Trophoblast cell (in vitro differentiated cells and primary cell): ENCODE data around the gene MACROD2.

ENCODE experiments used
- DNase-seq, 2 donors: peaks; one replicate each; pipeline ENCODE4 v3.0.0-alpha.2; 2016
- H2AFZ ChIP-seq: 2 replicates; pipeline ENCODE4 v1.6.1; 2013; ENCODE audit warnings: low read length, moderate library complexity, mild to moderate bottlenecking; ENCODE audit not compliant: insufficient read depth, poor library complexity
- H2AK5ac ChIP-seq: 2 replicates; pipeline ENCODE4 v1.6.1; 2013; ENCODE audit warnings: mild to moderate bottlenecking, low read length
- H2BK120ac ChIP-seq: 2 replicates; pipeline ENCODE4 v1.6.1; 2013; ENCODE audit warnings: low read length, mild to moderate bottlenecking, moderate library complexity; ENCODE audit not compliant: insufficient read depth, poor library complexity
- H2BK12ac ChIP-seq: 2 replicates; pipeline ENCODE4 v1.6.1; 2013; ENCODE audit warnings: mild to moderate bottlenecking, low read length, moderate library complexity
- H2BK5ac ChIP-seq: 2 replicates; pipeline ENCODE4 v1.6.1; 2013; ENCODE audit warnings: low read length, low read depth, moderate library complexity, mild to moderate bottlenecking; ENCODE audit not compliant: poor library complexity
- H3K14ac ChIP-seq: 2 replicates; pipeline ENCODE4 v1.6.1; 2013; ENCODE audit warnings: mild to moderate bottlenecking, low read length
- H3K18ac ChIP-seq: 2 replicates; pipeline ENCODE4 v1.6.1; 2013; ENCODE audit warnings: mild to moderate bottlenecking, low read length
- H3K23ac ChIP-seq: 2 replicates; pipeline ENCODE4 v1.6.1; 2013; ENCODE audit warnings: low read length
- H3K27ac ChIP-seq: 2 replicates; pipeline ENCODE4 v1.5.1; 2013; ENCODE audit warnings: low read depth, mild to moderate bottlenecking, inconsistent platforms, low read length, moderate library complexity
- H3K27me3 ChIP-seq: 2 replicates; pipeline ENCODE4 v1.6.1; 2013; ENCODE audit warnings: inconsistent platforms, mild to moderate bottlenecking, low read length, moderate library complexity; ENCODE audit not compliant: insufficient read depth
- H3K36me3 ChIP-seq, 2 experiments: 1 replicate in 1 of 2; 2 replicates in 1 of 2; pipeline ENCODE4 v1.6.1; 2013; ENCODE audit warnings: low read length in 2 of 2, mild to moderate bottlenecking in 2 of 2, moderate library complexity in 1 of 2; ENCODE audit not compliant: insufficient read depth in 2 of 2, control insufficient read depth in 1 of 2
- H3K4ac ChIP-seq: 2 replicates; pipeline ENCODE4 v1.6.1; 2013; ENCODE audit warnings: low read depth, mild to moderate bottlenecking, low read length, moderate library complexity
- H3K4me1 ChIP-seq, 2 experiments: 1 replicate in 1 of 2; 2 replicates in 1 of 2; pipeline ENCODE4 v1.6.1; 2013; ENCODE audit warnings: low read length in 2 of 2, mild to moderate bottlenecking in 2 of 2, moderate library complexity in 1 of 2; ENCODE audit not compliant: insufficient read depth in 2 of 2, control insufficient read depth in 1 of 2
- H3K4me2 ChIP-seq: 2 replicates; pipeline ENCODE4 v1.6.1; 2013; ENCODE audit warnings: inconsistent platforms, mild to moderate bottlenecking, low read length, moderate library complexity
- H3K4me3 ChIP-seq: 2 replicates; pipeline ENCODE4 v1.5.1; 2013; ENCODE audit warnings: mild to moderate bottlenecking, low read depth, low read length, inconsistent platforms
- H3K79me1 ChIP-seq: one replicate; pipeline ENCODE4 v1.6.1; 2013; ENCODE audit warnings: low read length
- H3K79me2 ChIP-seq: 2 replicates; pipeline ENCODE4 v1.6.1; 2013; ENCODE audit warnings: low read length, mild to moderate bottlenecking; ENCODE audit not compliant: control insufficient read depth, insufficient read depth, poor library complexity
- H3K9ac ChIP-seq: 2 replicates; pipeline ENCODE4 v1.6.1; 2013; ENCODE audit warnings: mild to moderate bottlenecking, low read length
- H3K9me3 ChIP-seq: 2 replicates; pipeline ENCODE4 v1.6.1; 2013; ENCODE audit warnings: low read depth, mild to moderate bottlenecking, control low read depth, inconsistent platforms, low read length; ENCODE audit not compliant: insufficient read depth
- H4K12ac ChIP-seq: 2 replicates; pipeline ENCODE4 v1.6.1; 2013; ENCODE audit warnings: low read depth, mild to moderate bottlenecking, low read length, moderate library complexity
- H4K8ac ChIP-seq: 2 replicates; pipeline ENCODE4 v1.6.1; 2013; ENCODE audit warnings: low read depth, mild to moderate bottlenecking, low read length, moderate library complexity
- H4K91ac ChIP-seq: one replicate; pipeline ENCODE4 v1.6.1; 2013; ENCODE audit warnings: low read depth, mild to moderate bottlenecking, low read length, moderate library complexity
- WGBS: extraction: QIAGEN DNeasy Blood & Tissue Kit; methylation state at CpG from one replicate; pipeline ENCODE4 v1.1.7; 2013; ENCODE audit warnings: missing lambda C conversion rate; ENCODE audit not compliant: insufficient read length, insufficient coverage; ENCODE audit errors: extremely low coverage; 5-methylcytosine and 5-hydroxymethylcytosine counted together

The MACROD2 gene

DNA sequence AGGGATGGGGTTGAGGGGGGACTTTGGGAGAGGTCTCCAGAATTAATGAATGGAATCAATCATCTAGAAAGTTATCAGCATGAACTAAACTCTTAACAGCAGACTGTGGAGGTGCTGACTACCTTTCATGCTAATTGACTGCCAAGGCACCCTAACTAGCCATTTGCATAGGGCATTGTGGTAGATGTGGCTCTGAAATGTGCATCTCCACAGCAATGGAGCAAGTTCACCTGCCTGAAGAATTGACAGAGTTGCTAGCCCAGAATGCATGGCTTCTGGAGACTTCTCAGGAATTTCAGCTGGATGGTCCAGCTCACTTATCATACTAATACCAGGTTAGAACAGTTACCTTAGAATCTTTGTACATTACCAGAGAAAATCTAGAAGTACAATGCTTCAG is 1832.3 kb downstream of the MACROD2 start:
- Histone ChIP-seq H3K79me2 (no peaks in the 10 kb centered on the region), H3K9ac (no peak overlapping the region), H3K4me2 (no peak overlapping the region), H2BK5ac (no peak overlapping the region), H3K79me1 (no peaks in the 10 kb centered on the region), H3K27me3 (no peaks in the 10 kb centered on the region), H3K4me3 (no peak overlapping the region), H2AK5ac (no peak overlapping the region), H3K14ac (no peak overlapping the region), H3K4me1 (no peaks in the 10 kb centered on the region), H3K36me3 (no peaks in the 10 kb centered on the region), H4K8ac (no peak overlapping the region), H3K23ac (no peak overlapping the region), H3K9me3 (no peaks in the 10 kb centered on the region), H2BK12ac (no peak overlapping the region), H4K12ac (no peak overlapping the region), H3K4ac (no peak overlapping the region), H3K18ac (no peak overlapping the region), H4K91ac (no peak overlapping the region), H3K27ac (no peak overlapping the region), H2AFZ (no peak overlapping the region), H2BK120ac (no peak overlapping the region)
- no peak for DNase-seq

DNA sequence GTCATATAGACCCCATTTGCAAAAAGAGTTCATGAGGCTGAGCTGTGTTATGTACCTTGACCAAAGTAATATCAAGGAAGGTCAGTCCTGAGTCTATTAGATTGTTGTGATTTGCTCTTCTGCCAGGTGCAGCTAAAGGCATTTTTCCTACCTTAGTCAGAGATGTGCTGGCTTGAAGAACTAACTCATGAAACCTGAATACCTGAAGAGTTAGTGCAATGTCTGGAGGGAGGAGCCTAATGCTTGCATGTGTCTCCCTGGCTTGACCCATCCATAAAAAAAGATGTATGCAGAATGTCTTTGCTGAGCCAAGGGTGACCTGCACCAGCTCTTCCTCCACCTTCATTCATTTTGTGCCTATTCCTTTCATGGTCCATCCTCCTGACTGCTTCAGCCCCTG is 1835.9 kb downstream of the MACROD2 start:
- no peak overlapping the region for H3K14ac ChIP-seq
- H3K4ac ChIP-seq: no peak overlapping the region
- H4K91ac ChIP-seq: no peak overlapping the region
- H2AFZ ChIP-seq: no peak overlapping the region
- peak; percentile 74 to 86 for DNase-seq
- no peaks in the 10 kb centered on the region for H3K4me1 ChIP-seq
- H2BK12ac ChIP-seq: no peak overlapping the region
- H3K79me1 ChIP-seq: no peaks in the 10 kb centered on the region
- no peaks in the 10 kb centered on the region for H3K79me2 ChIP-seq
- no peak overlapping the region for H3K4me3 ChIP-seq
- no peak overlapping the region for H3K18ac ChIP-seq
- H3K27me3 ChIP-seq: no peaks in the 10 kb centered on the region
- H2BK120ac ChIP-seq: no peak overlapping the region
- H3K9ac ChIP-seq: no peak overlapping the region
- no peak overlapping the region for H3K23ac ChIP-seq
- H4K8ac ChIP-seq: no peak overlapping the region
- no peak overlapping the region for H2BK5ac ChIP-seq
- no peak overlapping the region for H2AK5ac ChIP-seq
- no peaks in the 10 kb centered on the region for H3K9me3 ChIP-seq
- H3K36me3 ChIP-seq: no peaks in the 10 kb centered on the region
- H3K4me2 ChIP-seq: no peak overlapping the region
- no peak overlapping the region for H3K27ac ChIP-seq
- no peak overlapping the region for H4K12ac ChIP-seq

DNA sequence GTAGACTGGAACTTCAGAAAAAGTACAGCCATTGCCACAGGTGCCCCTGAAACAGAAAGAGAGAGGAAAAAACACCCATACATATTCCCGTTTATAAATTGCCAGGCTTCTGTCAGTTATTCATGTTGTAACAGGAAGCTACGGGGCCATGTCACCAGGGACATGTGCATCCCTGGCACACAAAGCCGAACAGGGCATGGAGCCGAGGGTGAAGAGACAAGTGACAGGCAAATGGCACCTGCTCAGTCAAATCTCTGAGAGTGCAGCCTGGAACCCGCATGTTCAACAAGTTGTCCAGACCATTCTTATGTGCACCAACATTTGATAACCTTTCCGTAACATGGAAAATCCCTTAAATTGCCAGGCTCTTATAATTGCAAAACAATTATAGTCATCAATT is 1837.2 kb downstream of the MACROD2 start:
- H3K79me1 ChIP-seq: no peaks in the 10 kb centered on the region
- H3K27ac ChIP-seq: no peak overlapping the region
- H2BK120ac ChIP-seq: no peak overlapping the region
- no peaks in the 10 kb centered on the region for H3K27me3 ChIP-seq
- no peak overlapping the region for H3K18ac ChIP-seq
- no peaks in the 10 kb centered on the region for H3K79me2 ChIP-seq
- H3K4me2 ChIP-seq: no peak overlapping the region
- no peak overlapping the region for H3K4ac ChIP-seq
- H3K14ac ChIP-seq: no peak overlapping the region
- H2AK5ac ChIP-seq: no peak overlapping the region
- H4K8ac ChIP-seq: no peak overlapping the region
- no peak for DNase-seq
- H3K9me3 ChIP-seq: no peaks in the 10 kb centered on the region
- H4K12ac ChIP-seq: no peak overlapping the region
- no peak overlapping the region for H3K9ac ChIP-seq
- no peak overlapping the region for H4K91ac ChIP-seq
- no peaks in the 10 kb centered on the region for H3K36me3 ChIP-seq
- H3K23ac ChIP-seq: no peak overlapping the region
- H3K4me1 ChIP-seq: no peaks in the 10 kb centered on the region
- no peak overlapping the region for H2BK12ac ChIP-seq
- no peak overlapping the region for H2AFZ ChIP-seq
- no peak overlapping the region for H2BK5ac ChIP-seq
- no peak overlapping the region for H3K4me3 ChIP-seq
- no CpG with 5 or more reads among the region's 6 CpGs for WGBS

DNA sequence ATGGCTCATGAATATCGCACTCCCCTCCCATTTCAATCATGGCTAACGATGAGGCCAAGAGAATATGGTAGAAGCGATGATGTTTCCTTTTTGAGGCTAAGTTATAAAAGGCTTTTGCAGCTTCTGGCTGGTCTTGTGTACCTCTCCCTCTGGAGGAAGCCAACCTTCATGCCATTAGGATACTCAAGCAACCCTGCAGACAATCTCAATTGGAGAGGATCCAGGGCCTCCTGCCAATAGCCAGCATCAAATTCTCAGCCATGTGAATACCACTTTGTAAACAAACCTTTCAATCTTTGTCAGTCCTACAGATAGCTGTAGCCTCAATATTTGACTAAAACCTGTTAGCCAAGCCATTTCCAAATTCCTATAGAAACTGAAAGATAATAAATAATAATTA is 1839.5 kb downstream of the MACROD2 start:
- H3K23ac ChIP-seq: no peak overlapping the region
- no peak for DNase-seq
- H3K36me3 ChIP-seq: no peaks in the 10 kb centered on the region
- H3K4ac ChIP-seq: no peak overlapping the region
- no peaks in the 10 kb centered on the region for H3K79me1 ChIP-seq
- H3K9ac ChIP-seq: no peak overlapping the region
- H2AK5ac ChIP-seq: no peak overlapping the region
- H2BK5ac ChIP-seq: no peak overlapping the region
- no peak overlapping the region for H4K8ac ChIP-seq
- no peak overlapping the region for H3K4me2 ChIP-seq
- no peak overlapping the region for H4K91ac ChIP-seq
- no peaks in the 10 kb centered on the region for H3K4me1 ChIP-seq
- H3K27me3 ChIP-seq: no peaks in the 10 kb centered on the region
- H3K79me2 ChIP-seq: no peaks in the 10 kb centered on the region
- WGBS: no CpG with 5 or more reads among the region's 3 CpGs
- H2AFZ ChIP-seq: no peak overlapping the region
- no peak overlapping the region for H3K18ac ChIP-seq
- H3K9me3 ChIP-seq: no peaks in the 10 kb centered on the region
- H2BK12ac ChIP-seq: no peak overlapping the region
- no peak overlapping the region for H3K27ac ChIP-seq
- H2BK120ac ChIP-seq: no peak overlapping the region
- H4K12ac ChIP-seq: no peak overlapping the region
- no peak overlapping the region for H3K14ac ChIP-seq
- no peak overlapping the region for H3K4me3 ChIP-seq

DNA sequence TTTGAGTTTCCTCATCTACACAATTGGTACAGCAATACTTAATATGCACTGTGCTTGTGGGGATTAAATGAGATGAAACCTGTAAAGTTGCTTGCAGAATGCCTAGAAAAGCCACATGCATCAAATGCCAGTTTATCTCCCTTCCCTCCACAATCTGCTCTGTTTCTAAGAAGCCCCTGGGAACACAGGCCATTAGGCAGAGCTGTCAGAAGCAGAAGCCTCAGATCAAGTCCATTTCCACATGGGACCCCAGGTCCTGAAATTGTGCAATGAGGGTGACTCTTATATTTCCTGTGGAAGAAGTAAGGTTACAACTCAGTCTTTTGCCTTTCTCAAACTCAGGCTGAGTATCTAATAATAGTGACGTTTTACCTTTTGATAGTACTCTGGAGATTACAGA is 1840.5 kb downstream of the MACROD2 start:
- Histone ChIP-seq H3K4ac (no peak overlapping the region), H2AFZ (no peak overlapping the region)
- no CpG with 5 or more reads among the region's 1 CpG for WGBS

More for the DNA sequence above, 1840.5 kb downstream of the MACROD2 start:
- DNase-seq: no peak
- no peaks in the 10 kb centered on the region for H3K4me1 ChIP-seq
- no peak overlapping the region for H3K27ac ChIP-seq
- H2BK120ac ChIP-seq: no peak overlapping the region
- H4K12ac ChIP-seq: no peak overlapping the region
- no peak overlapping the region for H4K8ac ChIP-seq
- no peak overlapping the region for H3K4me2 ChIP-seq
- H3K23ac ChIP-seq: no peak overlapping the region
- no peak overlapping the region for H3K4me3 ChIP-seq
- H2BK12ac ChIP-seq: no peak overlapping the region
- H2AK5ac ChIP-seq: no peak overlapping the region
- H3K27me3 ChIP-seq: no peaks in the 10 kb centered on the region
- H3K14ac ChIP-seq: no peak overlapping the region
- H2BK5ac ChIP-seq: no peak overlapping the region
- H3K9ac ChIP-seq: no peak overlapping the region
- no peaks in the 10 kb centered on the region for H3K79me2 ChIP-seq
- H3K18ac ChIP-seq: no peak overlapping the region
- H3K36me3 ChIP-seq: no peaks in the 10 kb centered on the region
- H4K91ac ChIP-seq: no peak overlapping the region
- no peaks in the 10 kb centered on the region for H3K79me1 ChIP-seq
- H3K9me3 ChIP-seq: no peaks in the 10 kb centered on the region
